Esophagus muscularis mucosa (tissue), 4 donors: ENCODE measurements around the gene HMSD.

Source experiments
- EP300 ChIP-seq: sonication (generic); formaldehyde crosslinking; IDR thresholded peaks from one replicate; pipeline ENCODE4 v1.6.1; 2017; ENCODE audit warnings: antibody characterized with exemption
- POLR2A ChIP-seq: fragments of 450-650 bp; IDR thresholded peaks from one replicate; pipeline ENCODE4 v1.6.1; 2017; ENCODE audit warnings: antibody characterized with exemption, moderate library complexity, mild to moderate bottlenecking, low read depth
- TF ChIP-seq, protein P1 (sequence below), 3 experiments: fragments of 200-600 bp in 2 of 3; fragments of 450-650 bp in 1 of 3; sonication (generic) in 2 of 3; IDR thresholded peaks; one replicate each; pipeline ENCODE4 v1.5.1; 2017 to 2019; ENCODE audit warnings: antibody characterized with exemption in 3 of 3, mild to moderate bottlenecking in 2 of 3, moderate library complexity in 1 of 3

DNA sequence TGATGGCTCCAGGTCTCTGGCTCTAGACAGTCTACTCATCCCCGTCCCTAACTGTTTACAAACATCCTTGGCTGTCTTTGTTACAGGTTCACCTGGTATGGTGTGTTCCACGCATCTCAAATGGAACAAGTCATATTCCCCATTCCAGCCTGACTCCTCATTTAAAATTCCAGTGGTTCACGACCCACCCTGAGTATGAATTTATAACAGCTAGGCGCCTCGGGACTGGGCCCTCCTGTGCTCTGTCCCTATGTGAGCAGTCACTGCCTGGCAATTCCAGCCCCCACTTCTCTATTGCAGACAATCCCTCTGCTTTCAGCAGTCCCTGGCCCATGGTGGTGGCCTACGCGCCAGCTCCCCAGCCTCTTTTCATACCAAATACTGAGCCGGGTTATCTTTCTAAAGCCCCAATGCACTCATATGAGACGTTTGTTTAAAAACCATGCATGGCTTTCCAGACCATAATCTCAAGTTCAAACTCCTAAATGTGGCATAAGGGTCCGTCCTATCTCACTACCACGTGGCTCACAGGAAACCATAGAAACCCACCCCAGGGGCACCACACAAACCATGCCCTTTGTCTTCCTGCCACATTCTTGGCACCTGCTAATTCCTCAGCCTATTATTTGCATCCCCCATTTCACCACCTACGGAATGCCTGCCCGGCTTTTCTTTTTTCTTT lies 22.4 kb downstream of the HMSD start:
- TF ChIP-seq, protein P1, sequence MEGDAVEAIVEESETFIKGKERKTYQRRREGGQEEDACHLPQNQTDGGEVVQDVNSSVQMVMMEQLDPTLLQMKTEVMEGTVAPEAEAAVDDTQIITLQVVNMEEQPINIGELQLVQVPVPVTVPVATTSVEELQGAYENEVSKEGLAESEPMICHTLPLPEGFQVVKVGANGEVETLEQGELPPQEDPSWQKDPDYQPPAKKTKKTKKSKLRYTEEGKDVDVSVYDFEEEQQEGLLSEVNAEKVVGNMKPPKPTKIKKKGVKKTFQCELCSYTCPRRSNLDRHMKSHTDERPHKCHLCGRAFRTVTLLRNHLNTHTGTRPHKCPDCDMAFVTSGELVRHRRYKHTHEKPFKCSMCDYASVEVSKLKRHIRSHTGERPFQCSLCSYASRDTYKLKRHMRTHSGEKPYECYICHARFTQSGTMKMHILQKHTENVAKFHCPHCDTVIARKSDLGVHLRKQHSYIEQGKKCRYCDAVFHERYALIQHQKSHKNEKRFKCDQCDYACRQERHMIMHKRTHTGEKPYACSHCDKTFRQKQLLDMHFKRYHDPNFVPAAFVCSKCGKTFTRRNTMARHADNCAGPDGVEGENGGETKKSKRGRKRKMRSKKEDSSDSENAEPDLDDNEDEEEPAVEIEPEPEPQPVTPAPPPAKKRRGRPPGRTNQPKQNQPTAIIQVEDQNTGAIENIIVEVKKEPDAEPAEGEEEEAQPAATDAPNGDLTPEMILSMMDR (IDR thresholded peaks at IDR 0.05): no peak
- TF ChIP-seq POLR2A (no peak), EP300 (no peak)
